ENCODE results near the gene ASIC1.

Gene ASIC1

GRCh38 chr12:50087995-50088394 lies 30.6 kb downstream of the ASIC1 start:
- peaks cover 73% of the 10 kb centered on the region for H3K36me3 Mint-ChIP-seq (ENCODE audit: low read depth)
- no peaks in the 10 kb centered on the region for H3K27me3 Mint-ChIP-seq
- peaks cover 29% of the 10 kb centered on the region for H3K4me1 Mint-ChIP-seq (ENCODE audit: low read depth)
- intact Hi-C loops (cut with micrococcal nuclease), result loop anchor here (2.0 kb wide), 1 partner anchor 23 kb away; no protein-coding TSS in a partner anchor
- H3K4me3 Mint-ChIP-seq, result no peak overlapping the region
- no peaks in the 10 kb centered on the region for H3K9me3 Mint-ChIP-seq
- no peak overlapping the region for H3K27ac Mint-ChIP-seq

DNA sequence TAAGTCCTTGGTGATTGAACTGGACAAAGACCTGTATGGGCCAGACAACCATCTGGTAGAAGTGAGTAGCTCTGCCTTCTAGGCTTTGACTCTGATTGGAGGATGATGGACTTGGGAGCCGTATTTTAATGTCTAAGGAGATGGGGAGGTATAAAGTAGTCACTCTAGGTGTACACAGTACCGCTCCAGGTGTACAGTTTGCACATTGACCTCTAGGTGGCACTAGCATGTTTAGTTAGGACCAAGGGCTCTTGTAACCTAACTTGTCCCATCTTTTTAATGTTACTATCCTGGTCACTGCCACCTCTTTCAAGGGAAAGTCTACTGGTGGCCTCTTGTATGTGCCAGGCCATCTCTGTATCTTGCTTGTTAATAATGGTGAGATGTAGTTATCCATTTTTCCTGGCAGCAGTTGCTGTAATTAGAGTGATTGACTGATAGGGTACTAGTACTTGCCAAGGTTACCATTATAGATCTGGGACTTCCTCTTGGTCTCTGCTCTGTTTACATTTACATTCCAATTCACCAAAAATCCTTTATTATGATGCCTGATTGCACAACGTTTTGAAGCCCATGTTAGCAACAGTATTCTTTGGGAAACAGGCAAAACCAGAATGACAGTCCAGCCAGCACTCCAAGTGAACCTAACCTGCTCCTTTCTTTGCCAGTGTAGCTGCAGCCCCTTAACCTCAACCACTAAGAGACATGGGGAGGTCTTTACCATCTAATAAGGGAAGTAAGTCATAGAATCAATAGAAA lies 31.4 kb downstream of the ASIC1 start:
- Mint-ChIP-seq H3K4me3 (no peak overlapping the region), H3K36me3 (ENCODE audit: low read depth) (peaks cover 81% of the 10 kb centered on the region), H3K9me3 (no peaks in the 10 kb centered on the region), H3K4me1 (ENCODE audit: low read depth) (peaks cover 29% of the 10 kb centered on the region), H3K27me3 (no peaks in the 10 kb centered on the region), H3K27ac (no peak overlapping the region)
- intact Hi-C loops (cut with micrococcal nuclease), result loop anchor here (2.0 kb wide), 1 partner anchor 22 kb away; no protein-coding TSS in a partner anchor

DNA sequence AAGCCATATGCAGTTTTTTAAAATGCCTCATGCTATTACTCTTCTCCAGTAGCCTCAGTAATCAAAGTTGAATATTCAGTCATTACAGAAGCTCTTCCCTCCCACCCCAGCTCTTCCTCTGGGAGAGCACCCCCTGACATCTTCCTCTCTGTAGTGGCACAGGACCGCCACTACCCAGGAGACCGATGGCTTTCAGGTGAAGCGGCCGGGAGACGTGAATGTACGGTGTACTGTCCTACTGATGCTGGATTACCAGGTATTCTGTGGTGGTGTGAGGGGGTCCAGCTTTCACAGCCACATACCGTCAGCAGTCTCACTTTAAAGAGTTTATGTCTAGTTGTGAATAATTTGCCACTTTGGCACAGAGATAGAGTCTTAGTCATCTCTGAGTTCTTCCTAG lies 32.3 kb downstream of the ASIC1 start:
- H3K27me3 Mint-ChIP-seq, result no peaks in the 10 kb centered on the region
- peaks cover 29% of the 10 kb centered on the region for H3K4me1 Mint-ChIP-seq (ENCODE audit: low read depth)
- H3K9me3 Mint-ChIP-seq, result no peaks in the 10 kb centered on the region
- H3K4me3 Mint-ChIP-seq, result no peak overlapping the region
- intact Hi-C loops (cut with micrococcal nuclease), result loop anchor here (2.0 kb wide), 1 partner anchor 21 kb away; no protein-coding TSS in a partner anchor
- peaks cover 90% of the 10 kb centered on the region for H3K36me3 Mint-ChIP-seq (ENCODE audit: low read depth)
- H3K27ac Mint-ChIP-seq, result no peak overlapping the region

DNA sequence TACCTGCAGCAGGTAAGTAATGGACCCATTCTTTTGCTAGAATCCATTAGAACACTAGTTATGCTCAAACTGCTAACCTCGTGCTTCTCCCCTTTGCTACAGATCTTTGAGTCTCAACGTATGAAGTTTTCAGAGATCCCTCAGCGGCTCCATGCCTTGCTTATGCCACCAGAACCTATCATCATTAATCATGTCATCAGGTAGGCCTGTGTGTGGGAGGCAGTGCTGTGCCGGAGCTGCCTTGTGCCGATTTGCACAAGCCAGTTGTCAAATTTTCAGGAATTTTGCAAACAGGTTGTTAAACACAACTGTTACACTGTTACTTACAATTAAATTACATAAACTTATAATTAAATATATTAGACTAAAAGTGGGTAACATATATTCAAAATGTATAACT lies 33.0 kb downstream of the ASIC1 start:
- no peak overlapping the region for H3K4me3 Mint-ChIP-seq
- peaks cover 91% of the 10 kb centered on the region for H3K36me3 Mint-ChIP-seq (ENCODE audit: low read depth)
- no peaks in the 10 kb centered on the region for H3K9me3 Mint-ChIP-seq
- H3K27ac Mint-ChIP-seq, result no peak overlapping the region
- peaks cover 28% of the 10 kb centered on the region for H3K4me1 Mint-ChIP-seq (ENCODE audit: low read depth)
- no peaks in the 10 kb centered on the region for H3K27me3 Mint-ChIP-seq
- intact Hi-C loops (cut with micrococcal nuclease), result no loop called here

DNA sequence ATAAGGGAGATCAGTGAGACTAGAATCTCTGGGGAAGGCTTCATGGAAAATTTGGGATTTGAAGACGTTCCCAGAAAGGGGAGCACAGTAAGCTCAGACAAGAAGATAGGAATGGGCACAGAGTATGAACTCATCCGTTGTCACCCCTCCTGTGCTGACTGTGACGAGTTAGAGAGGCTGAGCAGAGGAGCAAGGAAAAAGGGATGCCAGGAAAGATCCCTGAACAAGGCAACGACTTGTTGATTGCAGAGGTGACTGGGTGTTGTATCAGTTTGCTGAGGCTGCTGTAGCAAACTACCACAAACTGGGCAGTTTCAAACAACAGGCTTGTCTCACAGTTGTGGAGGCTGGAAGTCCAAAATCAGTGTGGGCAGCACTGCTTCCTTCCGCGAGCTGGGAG lies 40.6 kb downstream of the ASIC1 start:
- intact Hi-C loops (cut with micrococcal nuclease), result no loop called here
- Mint-ChIP-seq H3K4me1 (ENCODE audit: low read depth) (peaks cover 6% of the 10 kb centered on the region), H3K27me3 (no peaks in the 10 kb centered on the region), H3K27ac (no peak overlapping the region), H3K36me3 (ENCODE audit: low read depth) (peaks cover 89% of the 10 kb centered on the region), H3K9me3 (no peaks in the 10 kb centered on the region), H3K4me3 (no peak overlapping the region)

- Mint-ChIP-seq H3K36me3 (ENCODE audit: low read depth) (peaks cover 74% of the 10 kb centered on the region), H3K4me1 (ENCODE audit: low read depth) (peaks cover 8% of the 10 kb centered on the region), H3K27me3 (peaks cover 4% of the 10 kb centered on the region), H3K27ac (no peak overlapping the region), H3K4me3 (no peak overlapping the region), H3K9me3 (no peaks in the 10 kb centered on the region)
- intact Hi-C loops (cut with micrococcal nuclease), result no loop called here
Measured at GRCh38 chr12:50099302-50100008, 42.1 kb downstream of the ASIC1 start.

DNA sequence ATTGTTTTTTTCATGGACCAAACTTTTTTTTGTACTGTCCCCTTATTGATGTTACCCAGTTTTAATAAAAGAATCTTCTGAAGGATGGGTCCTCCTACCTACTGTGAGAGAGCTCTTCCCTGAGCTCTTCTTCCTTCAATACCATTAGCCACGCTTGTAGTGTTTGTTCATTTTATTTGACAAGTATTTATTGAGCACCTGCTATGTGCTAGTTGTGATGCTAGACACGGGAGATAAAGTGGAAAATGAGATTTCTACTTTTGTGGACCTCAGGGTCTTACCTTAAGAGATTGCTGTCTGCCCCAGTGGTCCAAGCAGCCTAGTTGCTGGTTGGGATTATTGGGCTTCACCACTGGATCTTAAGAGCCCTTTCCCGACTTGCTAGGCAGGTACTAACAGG lies 43.2 kb downstream of the ASIC1 start:
- intact Hi-C loops (cut with micrococcal nuclease), result no loop called here
- Mint-ChIP-seq H3K4me1 (ENCODE audit: low read depth) (peaks cover 8% of the 10 kb centered on the region), H3K27me3 (peaks cover 7% of the 10 kb centered on the region), H3K36me3 (ENCODE audit: low read depth) (peaks cover 63% of the 10 kb centered on the region), H3K4me3 (no peak overlapping the region), H3K27ac (peak overlapping the region; percentile 21), H3K9me3 (no peaks in the 10 kb centered on the region)

GRCh38 chr12:50101663-50102062 lies 44.3 kb downstream of the ASIC1 start:
- Mint-ChIP-seq H3K4me1 (ENCODE audit: low read depth) (peaks cover 8% of the 10 kb centered on the region), H3K36me3 (ENCODE audit: low read depth) (peaks cover 52% of the 10 kb centered on the region), H3K27me3 (peaks cover 10% of the 10 kb centered on the region), H3K9me3 (no peaks in the 10 kb centered on the region), H3K4me3 (no peak overlapping the region), H3K27ac (no peak overlapping the region)
- intact Hi-C loops (cut with micrococcal nuclease), result no loop called here

DNA sequence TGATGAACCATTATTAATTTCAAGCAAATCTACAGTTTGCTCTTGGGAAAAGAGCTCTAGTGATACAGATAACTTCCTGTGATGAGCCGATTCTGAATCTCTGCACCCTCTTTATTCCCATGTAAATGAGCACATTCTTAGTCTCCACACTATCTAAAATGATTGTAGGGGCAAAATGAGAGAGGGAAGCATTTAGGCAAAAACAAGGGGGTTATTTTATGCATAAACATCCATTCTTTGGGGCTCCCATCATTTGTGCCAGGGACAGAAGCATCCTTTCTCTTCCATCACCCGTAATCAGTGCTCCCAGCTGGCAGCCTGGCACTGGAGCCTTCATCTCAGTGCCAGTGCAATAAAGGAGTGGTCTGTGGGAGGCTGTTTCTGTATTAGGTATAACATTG lies 44.7 kb downstream of the ASIC1 start:
- H3K36me3 Mint-ChIP-seq (ENCODE audit: low read depth), result peaks cover 47% of the 10 kb centered on the region
- H3K9me3 Mint-ChIP-seq, result no peaks in the 10 kb centered on the region
- intact Hi-C loops (cut with micrococcal nuclease), result no loop called here
- peaks cover 10% of the 10 kb centered on the region for H3K27me3 Mint-ChIP-seq
- H3K4me1 Mint-ChIP-seq (ENCODE audit: low read depth), result peaks cover 8% of the 10 kb centered on the region
- H3K27ac Mint-ChIP-seq, result no peak overlapping the region
- H3K4me3 Mint-ChIP-seq, result no peak overlapping the region

- Mint-ChIP-seq H3K27ac (no peak overlapping the region), H3K4me3 (no peak overlapping the region), H3K4me1 (ENCODE audit: low read depth) (peaks cover 8% of the 10 kb centered on the region), H3K9me3 (no peaks in the 10 kb centered on the region), H3K27me3 (peaks cover 10% of the 10 kb centered on the region), H3K36me3 (ENCODE audit: low read depth) (peaks cover 41% of the 10 kb centered on the region)
- intact Hi-C loops (cut with micrococcal nuclease), result no loop called here
Measured at GRCh38 chr12:50102646-50103309, 45.4 kb downstream of the ASIC1 start.

DNA sequence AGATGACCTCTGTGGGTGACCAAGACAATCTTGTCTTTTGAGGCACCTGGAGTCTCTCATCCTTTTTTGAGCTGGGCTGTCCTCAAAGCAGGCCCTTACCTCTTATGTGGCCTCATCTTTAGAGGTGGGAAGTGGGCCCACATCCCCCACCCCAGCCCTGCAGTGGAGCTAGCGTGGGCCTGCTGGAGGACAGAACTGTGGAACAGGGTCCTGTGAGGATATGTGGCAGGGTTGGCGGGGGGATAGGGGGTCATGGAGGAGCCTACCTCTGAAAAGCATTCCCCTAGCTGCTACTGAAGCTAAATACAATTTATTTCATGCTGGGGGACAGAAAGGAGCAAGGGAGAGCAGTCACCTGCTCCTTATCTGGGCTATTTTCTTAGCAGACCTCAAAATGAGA lies 46.0 kb downstream of the ASIC1 start:
- peaks cover 10% of the 10 kb centered on the region for H3K27me3 Mint-ChIP-seq
- H3K4me3 Mint-ChIP-seq, result no peak overlapping the region
- intact Hi-C loops (cut with micrococcal nuclease), result no loop called here
- H3K9me3 Mint-ChIP-seq, result no peaks in the 10 kb centered on the region
- H3K27ac Mint-ChIP-seq, result no peak overlapping the region
- H3K4me1 Mint-ChIP-seq (ENCODE audit: low read depth), result peaks cover 8% of the 10 kb centered on the region
- H3K36me3 Mint-ChIP-seq (ENCODE audit: low read depth), result peaks cover 35% of the 10 kb centered on the region

- H3K36me3 Mint-ChIP-seq (ENCODE audit: low read depth), result peaks cover 30% of the 10 kb centered on the region
- no peaks in the 10 kb centered on the region for H3K9me3 Mint-ChIP-seq
- peaks cover 8% of the 10 kb centered on the region for H3K4me1 Mint-ChIP-seq (ENCODE audit: low read depth)
Measured at GRCh38 chr12:50103767-50104321, 46.4 kb downstream of the ASIC1 start, which contains the start of gene GPD1. GPD1 (plus strand) TSS chr12:50104008; CDS start chr12:50104051, 43 bp downstream.

DNA sequence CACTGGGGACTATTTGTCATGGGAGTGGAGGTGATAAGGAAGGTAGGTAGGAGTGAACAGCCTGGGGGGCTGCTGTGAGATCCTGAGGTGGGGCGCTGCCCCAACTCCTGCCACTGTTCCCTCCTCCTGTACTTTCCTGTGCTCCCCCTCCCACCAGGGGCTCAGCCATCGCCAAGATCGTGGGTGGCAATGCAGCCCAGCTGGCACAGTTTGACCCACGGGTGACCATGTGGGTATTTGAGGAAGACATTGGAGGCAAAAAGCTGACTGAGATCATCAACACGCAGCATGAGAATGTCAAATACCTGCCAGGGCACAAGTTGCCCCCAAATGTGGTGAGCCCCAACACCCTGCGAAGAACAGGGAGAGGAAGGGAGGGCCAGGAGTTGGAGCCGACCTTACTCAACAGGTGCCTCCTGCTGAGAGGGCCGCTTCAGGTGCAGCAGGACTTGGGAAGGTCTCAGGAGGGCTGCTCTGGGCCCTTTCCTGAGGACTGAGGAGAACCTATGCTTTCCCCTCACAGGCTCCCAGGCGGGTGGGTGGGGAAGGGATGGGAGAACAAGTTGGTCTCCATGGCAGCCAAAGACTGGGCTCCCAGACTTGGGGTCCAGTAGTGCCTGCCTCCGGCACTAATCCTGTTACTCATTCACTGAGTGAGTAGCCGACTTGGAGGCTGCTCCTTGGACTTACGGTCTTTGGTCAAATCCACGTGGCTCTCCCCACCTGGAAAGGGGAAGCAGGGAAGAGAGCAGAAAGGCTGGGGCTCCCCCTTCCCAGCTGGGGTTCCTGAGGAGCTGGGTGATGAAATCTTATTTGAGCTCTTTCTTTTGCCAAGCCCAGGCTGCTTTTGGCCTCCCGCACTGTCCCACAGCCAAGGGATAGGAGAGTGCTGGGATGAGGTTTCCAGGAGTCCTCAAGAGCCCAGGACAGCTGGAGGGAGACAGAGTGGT lies 47.3 kb downstream of the ASIC1 start:
- peaks cover 22% of the 10 kb centered on the region for H3K36me3 Mint-ChIP-seq (ENCODE audit: low read depth)

More at GRCh38 chr12:50103767-50104321, 46.4 kb downstream of the ASIC1 start, which contains the start of gene GPD1:
- Mint-ChIP-seq H3K27me3 (peaks cover 10% of the 10 kb centered on the region), H3K4me3 (no peak within 1 kb of the TSS), H3K27ac (peak within 1 kb of the TSS; percentile 12)
- intact Hi-C loops (cut with micrococcal nuclease), result no loop called here

More for the DNA sequence above, 47.3 kb downstream of the ASIC1 start:
- Mint-ChIP-seq H3K4me1 (ENCODE audit: low read depth) (peaks cover 8% of the 10 kb centered on the region), H3K9me3 (no peaks in the 10 kb centered on the region), H3K27ac (peak overlapping the region; percentile 12), H3K27me3 (peaks cover 10% of the 10 kb centered on the region), H3K4me3 (no peak overlapping the region)
- intact Hi-C loops (cut with micrococcal nuclease), result no loop called here

All from dendritic cell treated with granulocyte-macrophage colony-stimulating factor and Interleukin-4, amounts not matched to agents 40 ng/mL and 50 ng/mL, for 4 days (primary cell).